ENCODE results near the gene AXIN2. TPM values are rescaled to one million over a fixed set of nuclear protein-coding genes. Genes with fewer than 3 reads are reported as not detected.

Gene AXIN2
- total RNA-seq, 1 donor: 8.0 TPM

DNA sequence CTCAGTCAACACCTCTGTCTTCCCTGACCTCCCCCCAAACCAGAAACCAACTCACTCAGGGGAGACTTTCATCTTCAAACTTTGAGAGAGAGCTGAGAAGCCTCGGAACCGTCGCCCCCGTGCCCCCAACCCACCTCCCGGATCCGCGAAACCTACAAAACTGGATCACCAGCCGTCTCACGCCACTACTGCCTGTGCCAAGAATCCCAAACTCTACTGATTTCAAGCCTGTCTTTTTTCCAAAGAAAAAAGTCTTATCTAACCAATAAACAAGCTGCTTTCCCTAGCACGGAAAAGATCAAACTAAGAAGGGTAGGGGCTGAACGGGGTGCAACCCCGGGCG, 2.0 kb downstream of the AXIN2 start:
- TF ChIP-seq, protein P1, sequence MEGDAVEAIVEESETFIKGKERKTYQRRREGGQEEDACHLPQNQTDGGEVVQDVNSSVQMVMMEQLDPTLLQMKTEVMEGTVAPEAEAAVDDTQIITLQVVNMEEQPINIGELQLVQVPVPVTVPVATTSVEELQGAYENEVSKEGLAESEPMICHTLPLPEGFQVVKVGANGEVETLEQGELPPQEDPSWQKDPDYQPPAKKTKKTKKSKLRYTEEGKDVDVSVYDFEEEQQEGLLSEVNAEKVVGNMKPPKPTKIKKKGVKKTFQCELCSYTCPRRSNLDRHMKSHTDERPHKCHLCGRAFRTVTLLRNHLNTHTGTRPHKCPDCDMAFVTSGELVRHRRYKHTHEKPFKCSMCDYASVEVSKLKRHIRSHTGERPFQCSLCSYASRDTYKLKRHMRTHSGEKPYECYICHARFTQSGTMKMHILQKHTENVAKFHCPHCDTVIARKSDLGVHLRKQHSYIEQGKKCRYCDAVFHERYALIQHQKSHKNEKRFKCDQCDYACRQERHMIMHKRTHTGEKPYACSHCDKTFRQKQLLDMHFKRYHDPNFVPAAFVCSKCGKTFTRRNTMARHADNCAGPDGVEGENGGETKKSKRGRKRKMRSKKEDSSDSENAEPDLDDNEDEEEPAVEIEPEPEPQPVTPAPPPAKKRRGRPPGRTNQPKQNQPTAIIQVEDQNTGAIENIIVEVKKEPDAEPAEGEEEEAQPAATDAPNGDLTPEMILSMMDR (IDR thresholded peaks at IDR 0.05; ENCODE audit: insufficient read depth, low read length): no peak
- peak; percentile 35 for DNase-seq (ENCODE audit: low read depth)
- peak overlapping the region; percentile 76 for H3K4me3 ChIP-seq (ENCODE audit: low read depth, low read length)

DNA sequence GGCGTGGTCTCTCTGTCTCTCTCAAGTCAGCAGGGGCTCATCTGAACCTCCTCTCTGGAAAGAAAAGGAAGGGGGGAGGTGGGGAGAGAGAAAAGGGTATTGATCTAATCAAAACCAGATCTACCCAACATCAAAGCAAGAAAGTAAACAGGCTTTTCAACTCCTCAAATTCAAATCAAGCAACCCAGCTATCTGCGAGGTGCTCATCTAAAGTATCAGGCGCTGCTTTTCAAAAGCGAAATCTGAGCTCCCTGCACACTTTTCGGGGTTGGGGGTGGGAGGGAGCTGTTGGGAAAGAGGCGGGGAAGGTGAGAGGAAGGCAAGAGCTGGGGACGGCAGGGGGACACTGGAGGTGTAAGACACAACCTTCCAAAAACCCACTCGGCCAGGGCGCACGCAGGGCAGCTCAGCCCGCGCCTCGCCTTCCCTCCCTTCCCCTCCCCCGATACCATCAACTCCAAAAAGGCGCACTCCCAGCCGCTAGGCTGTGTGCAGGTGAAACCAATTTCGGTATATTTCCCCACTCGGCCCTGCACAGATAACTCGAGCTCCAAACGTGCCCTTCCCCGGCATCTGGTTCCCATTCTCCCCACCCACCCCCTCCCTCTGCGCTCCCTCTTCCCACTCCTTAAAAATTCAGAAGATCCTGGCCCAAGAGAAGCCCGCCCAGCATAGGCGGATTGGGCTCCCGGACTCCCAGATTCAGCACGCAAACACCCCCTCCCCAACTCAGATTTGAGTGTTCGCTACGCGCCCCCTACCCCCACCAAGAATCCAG, 2.6 kb downstream of the AXIN2 start:
- H3K4me3 ChIP-seq (ENCODE audit: low read depth, low read length): peak overlapping the region; percentile 76
- TF ChIP-seq, protein P1 (IDR thresholded peaks at IDR 0.05; ENCODE audit: insufficient read depth, low read length): no peak
- no peak for DNase-seq (ENCODE audit: low read depth)

DNA sequence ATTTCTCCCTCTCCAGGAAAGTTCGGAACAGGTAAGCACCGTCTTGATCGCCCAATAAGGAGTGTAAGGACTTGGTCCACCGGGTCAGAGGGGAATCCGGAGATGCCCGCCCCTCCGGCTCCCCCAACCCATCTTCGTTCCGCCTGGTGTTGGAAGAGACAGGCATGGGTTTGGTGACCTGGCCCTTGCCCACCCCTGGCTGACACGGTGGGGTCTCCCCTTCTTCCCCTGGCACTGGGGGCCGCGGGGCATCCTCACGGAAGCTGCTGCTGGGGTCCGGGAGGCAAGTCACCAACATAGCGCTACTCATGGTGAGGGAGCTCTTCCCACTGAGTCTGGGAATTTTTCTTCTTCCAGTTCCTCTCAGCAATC, 3.2 kb downstream of the AXIN2 start:
- peak overlapping the region; percentile 76 for H3K4me3 ChIP-seq (ENCODE audit: low read depth, low read length)
- TF ChIP-seq, protein P1 (IDR thresholded peaks at IDR 0.05; ENCODE audit: insufficient read depth, low read length): no peak

DNA sequence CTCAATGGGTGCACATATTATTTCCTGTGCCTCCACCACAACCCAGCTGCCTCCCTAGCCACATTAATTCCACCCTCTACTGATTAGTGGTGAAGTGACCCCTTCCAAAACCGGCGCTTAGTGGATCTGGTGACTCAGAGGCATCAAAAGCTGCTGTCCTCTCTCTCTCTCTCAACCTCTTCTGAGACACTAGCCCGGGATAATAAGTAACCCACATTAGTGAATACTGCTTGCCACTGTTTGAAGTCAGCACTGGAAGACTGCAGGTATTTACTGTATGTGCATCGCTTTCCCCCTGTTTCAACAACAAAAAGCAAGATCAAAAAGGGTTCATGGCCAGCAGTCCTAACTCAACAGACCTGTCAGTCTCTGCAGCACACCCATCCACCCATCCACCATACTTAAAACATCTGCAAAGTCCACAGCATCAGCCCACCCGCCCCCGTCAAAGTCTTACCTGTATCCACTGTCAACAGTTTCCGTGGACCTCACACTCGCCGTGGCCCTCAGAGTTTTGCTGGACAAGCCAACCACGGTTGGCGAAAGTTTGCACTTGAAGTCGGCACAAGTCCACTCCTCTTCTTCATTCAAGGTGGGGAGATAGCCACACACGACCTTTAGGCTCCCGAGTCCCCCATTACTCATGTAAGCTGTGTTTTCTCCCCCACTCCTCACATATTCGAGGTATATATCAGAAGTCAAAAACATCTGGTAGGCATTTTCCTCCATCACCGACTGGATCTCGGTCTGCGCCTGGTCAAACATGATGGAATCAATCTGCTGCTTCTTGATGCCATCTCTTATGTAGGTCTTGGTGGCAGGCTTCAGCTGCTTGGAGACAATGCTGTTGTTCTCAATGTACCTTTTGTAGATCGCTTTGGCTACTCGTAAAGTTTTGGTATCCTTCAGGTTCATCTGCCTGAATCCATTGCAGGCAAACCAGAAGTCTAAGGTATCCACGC, 3.8 kb downstream of the AXIN2 start:
- H3K4me3 ChIP-seq (ENCODE audit: low read depth, low read length): peak overlapping the region; percentile 76
- TF ChIP-seq, protein P1 (IDR thresholded peaks at IDR 0.05; ENCODE audit: insufficient read depth, low read length): no peak
- DNase-seq (ENCODE audit: low read depth): peak; percentile 65

More for the DNA sequence above, 3.2 kb downstream of the AXIN2 start:
- no peak for DNase-seq (ENCODE audit: low read depth)

GRCh38 chr17:65556910-65557348, 4.5 kb downstream of the AXIN2 start:
- peak; percentile 21 for DNase-seq (ENCODE audit: low read depth)

More at GRCh38 chr17:65556910-65557348, 4.5 kb downstream of the AXIN2 start:
- TF ChIP-seq, protein P1 (IDR thresholded peaks at IDR 0.05; ENCODE audit: insufficient read depth, low read length): no peak
- H3K4me3 ChIP-seq (ENCODE audit: low read depth, low read length): peak overlapping the region; percentile 48

Data from fibroblast of the aortic adventitia (primary cell).